Stomach (tissue), 9 donors: ENCODE results near the gene RPL22. TPM values are rescaled to one million over a fixed set of nuclear protein-coding genes. Genes with fewer than 3 reads are reported as not detected.

ENCODE experiments used
- DNase-seq, 2 donors: peaks; one replicate each; pipeline versions ENCODE4 v3.0.0 to v3.0.0-alpha.2; 2013 to 2019
- H3K27ac ChIP-seq, 5 donors: fragments of 200-600 bp in 4 of 5; sonication (generic) in 4 of 5; one replicate each; pipeline ENCODE4 v1.5.1; 2013 to 2019; ENCODE audit warnings: mild to moderate bottlenecking in 1 of 5, moderate library complexity in 1 of 5
- H3K27me3 ChIP-seq, 3 donors: fragments of 200-600 bp; sonication (generic); one replicate each; pipeline ENCODE4 v1.5.1; 2017 to 2019; ENCODE audit warnings: mixed run types in 1 of 3
- H3K36me3 ChIP-seq, 4 donors: fragments of 200-600 bp; sonication (generic); 1 replicate in 3 of 4; 2 replicates in 1 of 4; pipeline ENCODE4 v1.5.1; 2016 to 2019
- H3K4me1 ChIP-seq, 4 donors: fragments of 200-600 bp; sonication (generic); one replicate each; pipeline ENCODE4 v1.5.1; 2016 to 2019
- H3K4me3 ChIP-seq, 4 donors: fragments of 200-600 bp; sonication (generic) in 3 of 4; one replicate each; pipeline ENCODE4 v1.5.1; 2016 to 2019; ENCODE audit warnings: mild to moderate bottlenecking in 1 of 4
- H3K9me3 ChIP-seq, 4 donors: fragments of 200-600 bp; sonication (generic); one replicate each; pipeline ENCODE4 v1.5.1; 2016 to 2019
- EP300 ChIP-seq: sonication (generic); formaldehyde crosslinking; IDR thresholded peaks from one replicate; pipeline ENCODE4 v1.6.1; 2017; ENCODE audit warnings: antibody characterized with exemption
- POLR2A ChIP-seq, 4 donors: fragments of 450-650 bp; IDR thresholded peaks; one replicate each; pipeline ENCODE4 v1.6.1; 2016; ENCODE audit warnings: antibody characterized with exemption in 4 of 4, control low read depth in 2 of 4, mild to moderate bottlenecking in 1 of 4, moderate library complexity in 1 of 4
- POLR2AphosphoS5 ChIP-seq, 3 donors: sonication (generic); formaldehyde crosslinking; IDR thresholded peaks; one replicate each; pipeline ENCODE4 v1.6.1; 2016; ENCODE audit warnings: antibody characterized with exemption in 3 of 3
- WGBS, 5 donors: extraction: QIAGEN DNeasy Blood & Tissue Kit in 3 of 5; methylation state at CpG; one replicate each; pipeline versions ENCODE4 v1.1.5 to v1.1.7; 2013 to 2018; 5-methylcytosine and 5-hydroxymethylcytosine counted together
- intact Hi-C: fragments of 100-400 bp; cut with DNase I; formaldehyde crosslinking; loops from one replicate; pipeline ENCODE4 v1.15.1; 2023; ENCODE audit warnings: low total_unique reads
- polyA plus RNA-seq, 3 donors: library from polyadenylated mRNA; stranded (reverse); fragments of 200-250 nt; gene quantifications; one replicate each; pipeline ENCODE4 v1.2.3, GENCODE V29; 2013
- total RNA-seq, 5 donors: library from RNA; depleted of rRNA; stranded (reverse); fragments of >200 nt; gene quantifications; one replicate each; pipeline versions ENCODE4 v1.1.0 to v1.2.3, GENCODE V29; 2014 to 2016
- TF ChIP-seq, protein P1 (sequence below), 7 experiments: fragments of 450-650 bp in 4 of 7; fragments of 200-600 bp in 3 of 7; sonication (generic) in 3 of 7; IDR thresholded peaks; one replicate each; pipeline ENCODE4 v1.5.1; 2016 to 2019; ENCODE audit warnings: antibody characterized with exemption in 7 of 7, control low read depth in 2 of 7, mild to moderate bottlenecking in 1 of 7
- donor health status: healthy with polysubstance abuse.
- donor health status: Bipolar disorder and iron deficiency.
- donor health status: healthy.

RPL22 gene
- total and polyA plus RNA-seq, 8 donors = 103 to 718 (median 239) TPM

DNA sequence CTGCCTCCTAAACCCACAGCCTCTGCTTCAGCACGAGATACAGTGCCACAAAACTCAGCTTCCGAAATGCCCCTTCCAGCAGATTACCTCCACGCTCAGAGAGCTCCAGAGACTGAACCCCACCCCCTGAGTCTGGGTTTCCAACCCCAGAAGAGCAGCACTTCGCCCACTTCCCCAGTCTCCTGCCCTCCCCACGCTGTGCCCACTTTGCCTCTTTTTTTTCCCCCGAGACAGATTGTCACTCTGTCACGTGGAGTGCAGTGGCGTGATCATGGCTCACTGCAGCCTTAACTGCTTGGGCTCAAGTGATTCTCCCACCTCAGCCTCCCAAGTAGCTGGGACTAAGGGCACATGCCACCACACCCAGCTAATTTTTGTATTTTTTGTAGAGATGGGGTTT is 26.3 kb upstream of the RPL22 start:
- TF ChIP-seq POLR2AphosphoS5 (IDR thresholded peaks at IDR 0.05) (no peak), EP300 (no peak), POLR2A (IDR thresholded peaks at IDR 0.05) (no peak)
- TF ChIP-seq, protein P1, sequence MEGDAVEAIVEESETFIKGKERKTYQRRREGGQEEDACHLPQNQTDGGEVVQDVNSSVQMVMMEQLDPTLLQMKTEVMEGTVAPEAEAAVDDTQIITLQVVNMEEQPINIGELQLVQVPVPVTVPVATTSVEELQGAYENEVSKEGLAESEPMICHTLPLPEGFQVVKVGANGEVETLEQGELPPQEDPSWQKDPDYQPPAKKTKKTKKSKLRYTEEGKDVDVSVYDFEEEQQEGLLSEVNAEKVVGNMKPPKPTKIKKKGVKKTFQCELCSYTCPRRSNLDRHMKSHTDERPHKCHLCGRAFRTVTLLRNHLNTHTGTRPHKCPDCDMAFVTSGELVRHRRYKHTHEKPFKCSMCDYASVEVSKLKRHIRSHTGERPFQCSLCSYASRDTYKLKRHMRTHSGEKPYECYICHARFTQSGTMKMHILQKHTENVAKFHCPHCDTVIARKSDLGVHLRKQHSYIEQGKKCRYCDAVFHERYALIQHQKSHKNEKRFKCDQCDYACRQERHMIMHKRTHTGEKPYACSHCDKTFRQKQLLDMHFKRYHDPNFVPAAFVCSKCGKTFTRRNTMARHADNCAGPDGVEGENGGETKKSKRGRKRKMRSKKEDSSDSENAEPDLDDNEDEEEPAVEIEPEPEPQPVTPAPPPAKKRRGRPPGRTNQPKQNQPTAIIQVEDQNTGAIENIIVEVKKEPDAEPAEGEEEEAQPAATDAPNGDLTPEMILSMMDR (IDR thresholded peaks at IDR 0.05) = no peak
- no peaks in the 10 kb centered on the region for H3K9me3 ChIP-seq
- H3K4me3 ChIP-seq = no peak overlapping the region
- intact Hi-C loops = no loop called here
- H3K27me3 ChIP-seq = no peaks in the 10 kb centered on the region
- 89 to 96% (median 94%) methylated on average over 8 of the region's 8 CpGs for WGBS, 5 donors
- H3K36me3 ChIP-seq = peaks cover 50 to 94% (median 91%) of the 10 kb centered on the region in 4 donors
- DNase-seq = no peak
- peaks cover 0 to under 1% (median 0%) of the 10 kb centered on the region in 4 donors for H3K4me1 ChIP-seq
- no peak overlapping the region for H3K27ac ChIP-seq

DNA sequence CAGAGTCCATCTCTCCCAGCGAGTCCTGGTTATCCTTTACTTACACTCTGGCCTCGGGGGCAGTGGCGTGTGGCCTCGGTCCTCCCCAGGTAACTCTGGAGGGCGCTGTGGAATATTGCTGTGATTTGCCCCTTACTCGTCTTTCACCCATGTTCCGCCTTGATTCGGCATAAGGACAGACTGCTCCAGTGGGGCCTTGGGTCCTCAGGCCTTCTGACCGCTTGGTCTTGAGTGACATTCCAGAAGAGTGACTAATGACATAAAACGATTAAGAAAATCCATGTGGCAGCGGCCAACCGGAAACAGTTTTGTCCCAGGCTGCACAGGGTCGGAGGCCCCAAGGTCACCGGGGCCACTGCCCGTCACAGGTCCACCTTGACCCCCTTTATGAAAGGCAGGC is 25.3 kb upstream of the RPL22 start:
- Histone ChIP-seq H3K4me1 (peaks cover 0 to 10% (median 0%) of the 10 kb centered on the region in 4 donors), H3K9me3 (no peaks in the 10 kb centered on the region), H3K36me3 (peaks cover 41 to 85% (median 83%) of the 10 kb centered on the region in 4 donors), H3K27ac (no peak overlapping the region), H3K27me3 (no peaks in the 10 kb centered on the region), H3K4me3 (no peak overlapping the region)
- no peak for DNase-seq
- 80 to 88% (median 83%) methylated on average over 14 to 15 of the region's 15 CpGs for WGBS, 5 donors
- intact Hi-C loops = no loop called here
- TF ChIP-seq, protein P1 (IDR thresholded peaks at IDR 0.05) = no peak
- TF ChIP-seq POLR2AphosphoS5 (IDR thresholded peaks at IDR 0.05) (no peak), POLR2A (IDR thresholded peaks at IDR 0.05) (no peak), EP300 (no peak)

DNA sequence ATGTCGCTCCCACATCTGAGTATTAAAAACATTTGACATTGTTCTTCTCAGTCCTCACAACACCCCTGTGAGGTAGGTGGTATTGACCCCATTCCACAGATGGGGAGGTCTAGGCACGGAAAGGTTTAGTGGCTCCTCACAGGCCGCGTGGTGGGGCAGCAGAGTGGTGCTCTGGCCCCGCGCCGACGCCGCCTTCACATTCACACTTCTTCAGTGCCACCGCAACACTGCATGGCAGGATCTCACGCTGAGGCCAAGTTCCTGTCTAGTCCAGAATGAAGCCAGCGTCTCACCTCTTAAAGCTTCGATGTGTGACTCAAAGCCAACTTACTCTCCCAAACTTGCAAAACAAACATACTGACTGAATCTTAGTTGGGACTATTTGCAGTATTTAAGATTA is 24.2 kb upstream of the RPL22 start:
- Histone ChIP-seq H3K27ac (no peak overlapping the region), H3K4me1 (peaks cover 0 to 14% (median 0%) of the 10 kb centered on the region in 4 donors), H3K27me3 (no peaks in the 10 kb centered on the region), H3K4me3 (no peak overlapping the region), H3K36me3 (peaks cover 35 to 74% (median 72%) of the 10 kb centered on the region in 4 donors), H3K9me3 (no peaks in the 10 kb centered on the region)
- TF ChIP-seq POLR2AphosphoS5 (IDR thresholded peaks at IDR 0.05) = no peak
- intact Hi-C loops = no loop called here
- 94 to 98% (median 95%) methylated on average over 13 of the region's 13 CpGs for WGBS, 5 donors
- DNase-seq = no peak

DNA sequence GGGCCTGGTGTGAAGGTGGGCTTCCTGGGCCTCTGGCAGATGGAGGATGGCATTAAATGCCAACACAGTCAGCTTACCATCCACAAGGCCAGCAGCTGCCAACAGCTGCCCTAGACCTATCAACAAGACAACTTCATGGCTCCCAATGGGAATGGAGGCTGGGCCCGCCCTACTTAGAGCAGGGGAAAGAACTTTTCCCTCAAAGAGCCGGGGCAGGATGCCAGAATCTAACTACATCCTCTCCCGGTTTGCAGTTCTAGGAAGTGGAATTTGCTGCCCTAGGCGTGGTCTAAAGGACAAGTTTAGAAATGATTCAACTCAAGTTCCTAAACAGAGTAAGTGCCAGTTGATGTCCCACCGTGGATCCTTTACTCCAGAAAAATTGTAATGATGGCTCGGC is 23.2 kb upstream of the RPL22 start:
- H3K9me3 ChIP-seq = no peaks in the 10 kb centered on the region
- H3K4me3 ChIP-seq = no peak overlapping the region
- 53 to 71% (median 63%) methylated on average over 6 of the region's 6 CpGs for WGBS, 5 donors
- H3K27me3 ChIP-seq = no peaks in the 10 kb centered on the region
- peak in 1 of 2 donors; percentile 62 for DNase-seq
- peaks cover 31 to 64% (median 62%) of the 10 kb centered on the region in 4 donors for H3K36me3 ChIP-seq
- peak overlapping the region in 2 of 5 donors; percentile 17 to 56 for H3K27ac ChIP-seq
- H3K4me1 ChIP-seq = peaks cover 0 to 14% (median 0%) of the 10 kb centered on the region in 4 donors
- intact Hi-C loops = no loop called here
- TF ChIP-seq, protein P1 (IDR thresholded peaks at IDR 0.05) = no peak
- no peak for TF ChIP-seq EP300
- TF ChIP-seq POLR2A (IDR thresholded peaks at IDR 0.05) = no peak
- no peak for TF ChIP-seq POLR2AphosphoS5 (IDR thresholded peaks at IDR 0.05)

DNA sequence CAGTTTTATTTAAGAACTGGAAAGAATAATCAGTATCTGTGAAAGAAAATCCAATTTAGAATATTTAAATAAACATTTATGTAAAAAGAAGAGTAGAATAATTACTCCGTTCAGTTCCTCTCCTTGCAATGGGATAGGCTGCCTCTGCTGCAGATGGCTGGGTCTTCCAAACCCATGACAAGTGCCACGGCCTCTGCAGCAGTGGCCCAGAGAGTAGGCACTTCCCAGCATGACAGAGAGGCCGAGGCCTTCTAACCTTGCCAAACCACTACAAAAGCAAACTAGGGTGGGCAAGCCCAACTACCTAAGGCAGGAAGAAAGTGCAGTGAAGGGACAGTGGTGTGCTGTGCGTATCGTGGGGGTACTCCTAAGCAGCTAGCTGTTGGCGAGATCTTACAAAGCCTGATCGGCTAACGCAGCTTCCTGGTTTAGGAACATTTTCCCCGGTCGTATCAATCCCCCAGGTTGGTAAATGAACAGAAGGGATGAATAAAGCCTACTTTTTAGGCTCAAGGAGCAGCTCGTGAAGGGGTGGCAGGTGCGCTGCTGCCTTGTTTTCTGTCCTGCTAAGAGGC is 21.9 kb upstream of the RPL22 start:
- TF ChIP-seq, protein P1 (IDR thresholded peaks at IDR 0.05) = no peak
- no peak for TF ChIP-seq POLR2AphosphoS5 (IDR thresholded peaks at IDR 0.05)
- no peak for TF ChIP-seq EP300
- no peak for TF ChIP-seq POLR2A (IDR thresholded peaks at IDR 0.05)
- intact Hi-C loops = no loop called here
- H3K27ac ChIP-seq = no peak overlapping the region
- peaks cover 0 to 14% (median 0%) of the 10 kb centered on the region in 4 donors for H3K4me1 ChIP-seq
- H3K9me3 ChIP-seq = no peaks in the 10 kb centered on the region
- WGBS, 5 donors = 78 to 94% (median 94%) methylated on average over 12 of the region's 12 CpGs
- DNase-seq = no peak
- H3K36me3 ChIP-seq = peaks cover 27 to 61% (median 49%) of the 10 kb centered on the region in 4 donors
- no peaks in the 10 kb centered on the region for H3K27me3 ChIP-seq
- H3K4me3 ChIP-seq = no peak overlapping the region
